ENCODE data around the gene LRP3. TPM values are rescaled to one million over a fixed set of nuclear protein-coding genes. Genes with fewer than 3 reads are reported as not detected.

The LRP3 gene
- polyA plus RNA-seq, 1 of the 3 experiments (the other 2 are of a cell fraction), result 8.2 TPM

GRCh38 chr19:33227870-33228599 lies 33.9 kb downstream of the LRP3 start:
- ChIA-PET POLR2A (no interaction called here), CTCF (interaction anchor here (0.9 to 5.0 kb wide), 8 partner anchors 7 to 188 kb away, joined by 3 to 34 read pairs (median 4); no protein-coding TSS in a partner anchor)
- Histone ChIP-seq H3K27me3 (ENCODE audit: insufficient read depth) (peaks cover 32% of the 10 kb centered on the region), H3K9me3 (0 out of 2 replicates have a peak, but pooled peaks cover 9% of the 10 kb centered on the region), H3K9me2 (no peaks in the 10 kb centered on the region), H3K4me2 (no peak overlapping the region), H4K20me1 (ENCODE audit: insufficient read depth) (no peaks in the 10 kb centered on the region), H3K9ac (no peak overlapping the region), H3K4me1 (ENCODE audit: control insufficient read depth in 1 of 2, insufficient read depth in 2 of 2, low read depth in 1 of 2, low read length in 1 of 2) (no peaks in the 10 kb centered on the region; a peak in 1 of 4 replicates), H3K4me3 (ENCODE audit: low read depth in 2 of 2, low read length in 1 of 2) (no peak overlapping the region), H3K79me2 (ENCODE audit: insufficient read depth) (no peaks in the 10 kb centered on the region), H3F3A (replicated peaks; ENCODE audit: insufficient read depth) (no peaks in the 10 kb centered on the region), H3K27ac (ENCODE audit: low read depth in 2 of 2, low read length in 1 of 2) (no peak overlapping the region), H2AFZ (ENCODE audit: low read depth) (no peak overlapping the region), H3K36me3 (replicated peaks in 1 of 2; ENCODE audit: control insufficient read depth in 1 of 2, insufficient read depth in 2 of 2, low read length in 1 of 2) (no peaks in the 10 kb centered on the region)
- no peak for DNase-seq
- no peak for TF ChIP-seq TAF1 (IDR thresholded peaks at IDR 0.05; ENCODE audit: borderline replicate concordance, low read depth, low read length)
- no peak for TF ChIP-seq FOXM1 (IDR thresholded peaks at IDR 0.05; ENCODE audit: low read depth)
- no peak for TF ChIP-seq ELF1 (IDR thresholded peaks at IDR 0.05)
- TF ChIP-seq RXRA (IDR thresholded peaks at IDR 0.05; ENCODE audit: borderline replicate concordance, low read depth), result no peak
- TF ChIP-seq SIN3A (IDR thresholded peaks at IDR 0.05; ENCODE audit: borderline replicate concordance, low read depth, low read length), result no peak
- no peak for TF ChIP-seq YY1 (IDR thresholded peaks at IDR 0.05; ENCODE audit: low read depth)
- no peak for TF ChIP-seq FOXJ3 (CRISPR knock-in tag; IDR thresholded peaks at IDR 0.05)
- no peak for TF ChIP-seq NFIC (IDR thresholded peaks at IDR 0.05; ENCODE audit: borderline replicate concordance)
- TF ChIP-seq MAX (IDR thresholded peaks at IDR 0.05; ENCODE audit: low read depth), result no peak
- TF ChIP-seq EP300 (IDR thresholded peaks at IDR 0.05; ENCODE audit: borderline replicate concordance in 1 of 2, low read depth in 1 of 2, low read length in 1 of 2), result no peak
- WGBS (ENCODE audit: low lambda C conversion rate), result 31% methylated on average over 1 of the region's 1 CpG

- Histone ChIP-seq H3K36me3 (replicated peaks in 1 of 2; ENCODE audit: control insufficient read depth in 1 of 2, insufficient read depth in 2 of 2, low read length in 1 of 2) (no peaks in the 10 kb centered on the region), H4K20me1 (ENCODE audit: insufficient read depth) (no peaks in the 10 kb centered on the region), H2AFZ (ENCODE audit: low read depth) (no peak overlapping the region), H3K4me1 (ENCODE audit: control insufficient read depth in 1 of 2, insufficient read depth in 2 of 2, low read depth in 1 of 2, low read length in 1 of 2) (no peaks in the 10 kb centered on the region; a peak in 1 of 4 replicates), H3K9me3 (0 out of 2 replicates have a peak, but pooled peaks cover 9% of the 10 kb centered on the region), H3K4me2 (no peak overlapping the region), H3K4me3 (ENCODE audit: low read depth in 2 of 2, low read length in 1 of 2) (no peak overlapping the region), H3F3A (replicated peaks; ENCODE audit: insufficient read depth) (no peaks in the 10 kb centered on the region), H3K9ac (no peak overlapping the region), H3K27me3 (ENCODE audit: insufficient read depth) (peaks cover 23% of the 10 kb centered on the region), H3K27ac (ENCODE audit: low read depth in 2 of 2, low read length in 1 of 2) (no peak overlapping the region), H3K79me2 (ENCODE audit: insufficient read depth) (no peaks in the 10 kb centered on the region), H3K9me2 (no peaks in the 10 kb centered on the region)
- CTCF ChIA-PET, result interaction anchor here (1.2 to 3.7 kb wide), 2 partner anchors 12 to 96 kb away, joined by 3 to 10 read pairs; no protein-coding TSS in a partner anchor
- TF ChIP-seq GATA2 (CRISPR knock-in tag; IDR thresholded peaks at IDR 0.05) (no peak), RCOR1 (IDR thresholded peaks at IDR 0.05; ENCODE audit: low read length) (no peak), ELF1 (IDR thresholded peaks at IDR 0.05) (no peak), FOSL2 (IDR thresholded peaks at IDR 0.05; ENCODE audit: borderline replicate concordance, low read depth) (no peak), MAX (IDR thresholded peaks at IDR 0.05; ENCODE audit: low read depth) (no peak), USF1 (IDR thresholded peaks at IDR 0.05; ENCODE audit: borderline replicate concordance, low read depth) (no peak), USF2 (IDR thresholded peaks at IDR 0.05; ENCODE audit: borderline replicate concordance, low read depth, low read length) (no peak), REST (IDR thresholded peaks at IDR 0.05; ENCODE audit: low read depth, low read length) (no peak), POLR2AphosphoS5 (IDR thresholded peaks at IDR 0.05; ENCODE audit: low read depth, low read length) (no peak), RAD21 (IDR thresholded peaks at IDR 0.05; ENCODE audit: low read length) (no peak), MXI1 (IDR thresholded peaks at IDR 0.05; ENCODE audit: low read depth, low read length) (no peak), GABPA (IDR thresholded peaks at IDR 0.05; ENCODE audit: low read depth) (no peak)
- WGBS (ENCODE audit: low lambda C conversion rate), result 54% methylated on average over 5 of the region's 5 CpGs
- no peak for DNase-seq
- POLR2A ChIA-PET, result interaction anchor here (0.8 kb wide), 1 partner anchor 144 kb away, joined by 3 read pairs; the partner anchor contains the start of gene CEBPG
Observed at GRCh38 chr19:33229962-33230361, 35.8 kb downstream of the LRP3 start.

Data from SK-N-SH (cell line).